Gastroesophageal sphincter (tissue), 4 donors: ENCODE measurements around the gene SALL1. TPM values are rescaled to one million over a fixed set of nuclear protein-coding genes. Genes with fewer than 3 reads are reported as not detected.

Experiments
- ATAC-seq: fragments of 150-250 bp; one replicate; pipeline ENCODE4 v1.9.1; 2016; ENCODE audit warnings: mild to moderate bottlenecking, moderate library complexity
- H3K27ac ChIP-seq, 4 donors: fragments of 200-600 bp; sonication (generic) in 3 of 4; 1 replicate in 3 of 4; 2 replicates in 1 of 4; pipeline ENCODE4 v1.5.1; 2016 to 2019
- H3K27me3 ChIP-seq: fragments of 200-600 bp; sonication (generic); one replicate; pipeline ENCODE4 v1.5.1; 2019
- H3K36me3 ChIP-seq, 2 donors: fragments of 200-600 bp; sonication (generic); one replicate each; pipeline ENCODE4 v1.5.1; 2019; ENCODE audit warnings: control low read depth in 1 of 2
- H3K4me1 ChIP-seq, 3 donors: fragments of 200-600 bp; sonication (generic); 1 replicate in 2 of 3; 2 replicates in 1 of 3; pipeline ENCODE4 v1.5.1; 2016 to 2019; ENCODE audit warnings: control low read depth in 2 of 3
- H3K4me3 ChIP-seq, 2 donors: fragments of 200-600 bp; sonication (generic); one replicate each; pipeline ENCODE4 v1.5.1; 2019; ENCODE audit warnings: mild to moderate bottlenecking in 1 of 2, moderate library complexity in 1 of 2
- H3K9me3 ChIP-seq, 3 donors: fragments of 200-600 bp; sonication (generic); one replicate each; pipeline ENCODE4 v1.5.1; 2017 to 2019; ENCODE audit warnings: control low read depth in 2 of 3
- EP300 ChIP-seq: sonication (generic); formaldehyde crosslinking; IDR thresholded peaks from one replicate; pipeline ENCODE4 v1.6.1; 2017; ENCODE audit warnings: antibody characterized with exemption, mild to moderate bottlenecking
- POLR2A ChIP-seq, 2 donors: fragments of 450-650 bp; IDR thresholded peaks; one replicate each; pipeline ENCODE4 v1.6.1; 2017; ENCODE audit warnings: antibody characterized with exemption in 2 of 2, mild to moderate bottlenecking in 2 of 2, moderate library complexity in 1 of 2
- POLR2AphosphoS5 ChIP-seq: sonication (generic); formaldehyde crosslinking; IDR thresholded peaks from one replicate; pipeline ENCODE4 v1.6.1; 2017; ENCODE audit warnings: antibody characterized with exemption
- WGBS, 2 donors: methylation state at CpG; one replicate each; pipeline ENCODE4 v1.1.5; 2018; ENCODE audit warnings: low coverage in 1 of 2; 5-methylcytosine and 5-hydroxymethylcytosine counted together
- total RNA-seq, 4 donors: library from RNA; depleted of rRNA; stranded (reverse); fragments of >200 nt; gene quantifications; one replicate each; pipeline ENCODE4 v1.1.0, GENCODE V29; 2016
- TF ChIP-seq, protein P1 (sequence below), 4 experiments: fragments of 200-600 bp in 2 of 4; fragments of 450-650 bp in 2 of 4; sonication (generic) in 1 of 4; IDR thresholded peaks; one replicate each; pipeline ENCODE4 v1.5.1; 2017 to 2019; ENCODE audit warnings: antibody characterized with exemption in 4 of 4, mild to moderate bottlenecking in 2 of 4, moderate library complexity in 2 of 4

The SALL1 gene
- total RNA-seq, 4 donors from 2014 or later = not detected

DNA sequence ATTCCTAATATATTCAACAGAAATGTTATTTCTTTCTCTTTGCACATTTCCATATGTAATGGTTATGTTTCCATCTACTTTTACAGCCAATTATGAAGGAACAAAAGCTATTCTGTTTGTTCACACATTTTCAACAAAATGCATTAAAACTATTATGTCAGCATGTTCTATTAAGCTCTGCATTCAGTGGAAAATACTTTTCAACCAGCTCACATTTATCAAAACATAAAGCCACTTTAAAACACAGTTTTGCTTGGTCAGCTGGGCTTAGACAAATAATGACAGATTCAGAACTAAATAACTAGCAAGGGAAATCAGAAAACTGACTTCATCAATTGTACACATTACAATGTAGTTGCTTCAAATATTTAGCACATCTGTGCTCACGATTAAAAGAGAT lies 6.9 kb downstream of the SALL1 start:
- Histone ChIP-seq H3K9me3 (no peaks in the 10 kb centered on the region), H3K27ac (no peak overlapping the region), H3K4me3 (no peak overlapping the region), H3K27me3 (peaks cover 83% of the 10 kb centered on the region), H3K4me1 (no peaks in the 10 kb centered on the region), H3K36me3 (no peaks in the 10 kb centered on the region)
- ATAC-seq = no peak
- TF ChIP-seq POLR2AphosphoS5 = no peak
- 47 to 53% methylated on average over 1 of the region's 1 CpG for WGBS, 2 donors

DNA sequence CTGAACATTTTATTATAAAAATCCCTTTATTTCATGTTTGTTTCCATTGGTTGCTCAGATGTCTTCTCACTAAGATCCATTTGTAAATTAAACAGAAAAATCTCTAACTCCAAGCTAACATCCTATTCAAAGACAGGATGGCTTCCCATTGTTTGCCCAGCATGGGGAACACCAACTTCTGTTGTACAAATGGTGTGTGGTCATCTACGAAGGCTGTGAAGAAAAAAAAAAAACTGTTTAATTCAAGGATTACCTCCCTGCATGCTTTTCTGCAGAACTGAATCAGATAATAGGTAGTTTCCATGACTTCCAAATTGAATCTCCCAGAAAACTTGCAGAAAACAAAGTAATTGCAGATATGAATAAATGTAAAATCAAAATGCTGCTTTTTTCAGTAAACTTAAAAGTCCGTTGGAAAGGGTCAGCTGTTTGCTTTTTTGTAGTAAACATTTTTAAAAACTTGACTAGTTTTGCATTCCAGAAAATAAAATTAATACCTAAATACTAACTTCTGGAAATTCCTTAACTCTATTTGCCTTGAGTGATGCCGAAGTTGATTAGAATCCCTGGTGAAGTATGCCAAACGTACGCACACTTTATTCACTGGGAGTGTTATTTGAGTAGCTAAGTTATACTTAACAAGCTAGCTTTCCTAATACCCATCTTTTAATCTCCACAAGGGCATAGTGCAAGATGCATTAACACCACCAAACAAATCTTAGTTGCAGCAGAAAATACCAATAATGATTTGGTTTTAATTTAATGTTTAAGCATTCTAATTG lies 7.7 kb downstream of the SALL1 start:
- WGBS, 2 donors = 40 to 47% methylated on average over 5 of the region's 5 CpGs
- no peak for ATAC-seq
- Histone ChIP-seq H3K4me1 (no peaks in the 10 kb centered on the region), H3K27me3 (peaks cover 83% of the 10 kb centered on the region), H3K4me3 (no peak overlapping the region), H3K9me3 (no peaks in the 10 kb centered on the region), H3K36me3 (no peaks in the 10 kb centered on the region), H3K27ac (no peak overlapping the region)
- TF ChIP-seq EP300 (no peak), POLR2AphosphoS5 (no peak), POLR2A (IDR thresholded peaks at IDR 0.05) (no peak)
- TF ChIP-seq, protein P1, sequence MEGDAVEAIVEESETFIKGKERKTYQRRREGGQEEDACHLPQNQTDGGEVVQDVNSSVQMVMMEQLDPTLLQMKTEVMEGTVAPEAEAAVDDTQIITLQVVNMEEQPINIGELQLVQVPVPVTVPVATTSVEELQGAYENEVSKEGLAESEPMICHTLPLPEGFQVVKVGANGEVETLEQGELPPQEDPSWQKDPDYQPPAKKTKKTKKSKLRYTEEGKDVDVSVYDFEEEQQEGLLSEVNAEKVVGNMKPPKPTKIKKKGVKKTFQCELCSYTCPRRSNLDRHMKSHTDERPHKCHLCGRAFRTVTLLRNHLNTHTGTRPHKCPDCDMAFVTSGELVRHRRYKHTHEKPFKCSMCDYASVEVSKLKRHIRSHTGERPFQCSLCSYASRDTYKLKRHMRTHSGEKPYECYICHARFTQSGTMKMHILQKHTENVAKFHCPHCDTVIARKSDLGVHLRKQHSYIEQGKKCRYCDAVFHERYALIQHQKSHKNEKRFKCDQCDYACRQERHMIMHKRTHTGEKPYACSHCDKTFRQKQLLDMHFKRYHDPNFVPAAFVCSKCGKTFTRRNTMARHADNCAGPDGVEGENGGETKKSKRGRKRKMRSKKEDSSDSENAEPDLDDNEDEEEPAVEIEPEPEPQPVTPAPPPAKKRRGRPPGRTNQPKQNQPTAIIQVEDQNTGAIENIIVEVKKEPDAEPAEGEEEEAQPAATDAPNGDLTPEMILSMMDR (IDR thresholded peaks at IDR 0.05) = no peak

DNA sequence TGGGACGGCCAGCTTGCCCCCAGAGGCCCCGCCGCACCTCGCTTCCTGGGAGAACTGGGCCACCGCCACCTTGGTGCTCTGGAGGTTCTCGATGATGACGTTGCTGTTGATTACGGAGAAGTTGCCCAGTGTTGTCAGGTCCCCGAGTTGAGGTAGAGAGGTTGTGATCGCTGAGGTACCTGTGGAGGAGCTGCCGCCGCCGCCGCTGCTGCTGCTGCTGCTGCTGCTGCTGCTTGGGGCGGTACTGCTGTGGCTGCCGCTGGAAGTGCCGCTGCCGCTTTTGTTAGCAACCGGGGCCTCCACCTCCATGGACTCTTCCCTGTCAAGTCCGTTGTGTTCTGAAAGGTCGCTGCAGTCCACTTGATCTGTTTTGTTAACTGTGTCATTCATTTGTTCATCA lies 9.5 kb downstream of the SALL1 start:
- Histone ChIP-seq H3K36me3 (no peaks in the 10 kb centered on the region), H3K27ac (no peak overlapping the region), H3K9me3 (no peaks in the 10 kb centered on the region), H3K4me1 (no peaks in the 10 kb centered on the region), H3K4me3 (no peak overlapping the region), H3K27me3 (peaks cover 90% of the 10 kb centered on the region)
- 91% methylated on average over 8 of the region's 21 CpGs; no CpG with 5 or more reads in 1 of the 2 donors for WGBS, 2 donors
- TF ChIP-seq POLR2A (IDR thresholded peaks at IDR 0.05) = no peak
- no peak for TF ChIP-seq POLR2AphosphoS5
- TF ChIP-seq EP300 = no peak
- TF ChIP-seq, protein P1 (IDR thresholded peaks at IDR 0.05) = no peak
- ATAC-seq = no peak

DNA sequence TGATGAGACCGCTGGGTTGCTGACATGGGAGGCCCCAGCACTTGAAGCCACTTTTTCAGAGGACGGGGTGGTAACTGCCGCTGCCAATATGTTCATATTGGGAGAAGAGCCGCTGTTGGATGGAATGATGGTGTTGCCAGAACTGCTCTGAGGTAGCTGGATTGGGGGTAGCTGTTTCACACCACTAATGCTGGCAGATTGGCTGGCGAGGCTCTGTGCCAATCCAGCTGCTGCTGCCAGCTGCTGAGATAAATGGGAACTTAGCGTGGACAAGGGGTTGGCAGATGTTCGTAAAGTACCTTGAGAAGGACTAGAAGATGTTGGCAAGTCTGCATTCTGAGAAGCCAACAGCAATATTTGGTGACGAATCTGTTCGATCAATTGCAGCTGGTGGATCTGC lies 10.0 kb downstream of the SALL1 start:
- Histone ChIP-seq H3K4me1 (no peaks in the 10 kb centered on the region), H3K9me3 (no peaks in the 10 kb centered on the region), H3K36me3 (no peaks in the 10 kb centered on the region), H3K27ac (no peak overlapping the region), H3K4me3 (no peak overlapping the region), H3K27me3 (peaks cover 88% of the 10 kb centered on the region)
- no peak for ATAC-seq
- TF ChIP-seq POLR2AphosphoS5 (no peak), EP300 (no peak), POLR2A (IDR thresholded peaks at IDR 0.05) (no peak)
- TF ChIP-seq, protein P1 (IDR thresholded peaks at IDR 0.05) = no peak
- WGBS, 2 donors = 71% methylated on average over 8 of the region's 9 CpGs; no CpG with 5 or more reads in 1 of the 2 donors

DNA sequence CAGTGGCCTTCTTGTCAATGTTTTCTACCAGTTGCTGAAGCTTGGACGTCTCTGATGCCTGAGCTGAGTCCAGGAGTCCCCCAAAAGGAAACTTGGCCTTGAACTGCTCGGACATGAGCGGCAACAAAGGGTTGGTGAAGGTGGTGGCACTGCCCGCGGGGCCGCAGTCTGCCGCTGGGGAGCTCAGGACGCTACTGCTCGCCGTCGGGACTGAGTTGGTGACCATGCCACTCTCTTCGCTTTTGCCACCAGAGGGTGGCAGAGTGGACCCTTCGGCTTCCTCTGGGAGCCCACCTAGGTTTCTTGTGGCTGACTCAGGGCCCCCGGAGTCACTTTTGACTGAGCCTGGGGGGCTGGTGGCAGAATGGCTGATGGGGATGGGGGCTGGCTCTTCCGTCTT lies 11.0 kb downstream of the SALL1 start:
- WGBS, 2 donors = 100% methylated on average over 2 of the region's 15 CpGs; no CpG with 5 or more reads in 1 of the 2 donors
- Histone ChIP-seq H3K4me3 (no peak overlapping the region), H3K27me3 (peaks cover 91% of the 10 kb centered on the region)

More for the DNA sequence above, 11.0 kb downstream of the SALL1 start:
- no peaks in the 10 kb centered on the region for H3K9me3 ChIP-seq
- no peak overlapping the region for H3K27ac ChIP-seq
- ATAC-seq = no peak
- H3K4me1 ChIP-seq = no peaks in the 10 kb centered on the region
- H3K36me3 ChIP-seq = no peaks in the 10 kb centered on the region
- no peak for TF ChIP-seq EP300
- TF ChIP-seq POLR2AphosphoS5 = no peak
- TF ChIP-seq POLR2A (IDR thresholded peaks at IDR 0.05) = no peak
- TF ChIP-seq, protein P1 (IDR thresholded peaks at IDR 0.05) = no peak
